GM18870 (cell line): ENCODE data around the gene ACAA2.
"Not testable (repeated sequence)": the region's sequence is repeated elsewhere in the genome, so short reads cannot be mapped to it uniquely, and the experiment has no call there.

Experiments
- ATAC-seq: cut with Tn5 transposase; IDR thresholded peaks from one replicate; pipeline ENCODE4 v1.9.1; 2021; ENCODE audit warnings: moderate library complexity; ENCODE audit not compliant: unreplicated experiment

ACAA2 gene

DNA sequence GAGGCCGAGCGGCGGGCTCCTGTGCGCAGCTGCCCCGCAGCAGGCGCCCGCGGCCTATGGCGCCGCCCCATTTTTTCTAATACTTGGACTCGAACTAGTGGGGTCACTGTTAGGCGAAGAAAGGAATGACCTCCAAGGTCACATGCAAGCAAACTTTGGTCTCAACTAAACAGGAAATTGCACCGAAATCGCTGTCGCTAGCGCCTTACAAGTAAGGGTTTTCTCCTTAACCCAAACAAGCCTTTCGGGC lies 339 bp downstream of the ACAA2 start:
- peak; percentile 21 for ATAC-seq

DNA sequence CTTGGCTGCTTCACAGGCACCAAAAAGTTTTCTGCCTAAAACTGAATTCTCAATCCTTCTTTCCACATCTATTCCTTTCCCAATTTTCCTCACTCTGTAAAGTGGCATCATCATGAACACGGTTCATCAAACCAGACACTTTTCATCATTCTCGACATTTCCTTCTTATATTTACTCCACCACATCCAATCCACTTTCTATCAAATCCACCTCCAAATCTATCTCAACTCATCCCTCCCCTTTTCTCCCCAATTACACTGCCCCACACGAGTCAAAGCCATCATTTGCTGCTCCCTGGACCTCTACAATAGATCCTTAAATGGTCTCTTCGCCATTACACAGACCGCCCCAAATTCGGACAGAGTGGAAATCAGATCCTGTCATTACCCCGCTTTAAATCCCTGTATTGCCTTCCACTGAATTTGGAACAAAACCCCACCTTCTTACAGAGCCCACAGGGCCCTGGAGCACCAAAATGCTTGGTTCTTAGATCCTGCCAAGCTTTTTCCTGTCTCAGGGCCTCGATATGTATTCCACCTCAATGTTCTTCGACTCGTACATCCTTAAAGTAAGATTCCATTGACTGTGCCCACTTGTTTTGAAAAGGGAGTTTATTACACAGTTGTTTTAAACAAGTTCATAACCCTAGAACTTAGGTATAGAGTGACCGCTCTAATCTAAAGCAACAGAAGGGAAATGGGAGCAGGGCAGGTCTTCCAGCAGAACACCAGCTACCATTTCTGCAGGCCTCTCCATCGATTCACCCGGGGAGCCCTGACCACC lies 856 bp downstream of the ACAA2 start:
- ATAC-seq, result no peak

DNA sequence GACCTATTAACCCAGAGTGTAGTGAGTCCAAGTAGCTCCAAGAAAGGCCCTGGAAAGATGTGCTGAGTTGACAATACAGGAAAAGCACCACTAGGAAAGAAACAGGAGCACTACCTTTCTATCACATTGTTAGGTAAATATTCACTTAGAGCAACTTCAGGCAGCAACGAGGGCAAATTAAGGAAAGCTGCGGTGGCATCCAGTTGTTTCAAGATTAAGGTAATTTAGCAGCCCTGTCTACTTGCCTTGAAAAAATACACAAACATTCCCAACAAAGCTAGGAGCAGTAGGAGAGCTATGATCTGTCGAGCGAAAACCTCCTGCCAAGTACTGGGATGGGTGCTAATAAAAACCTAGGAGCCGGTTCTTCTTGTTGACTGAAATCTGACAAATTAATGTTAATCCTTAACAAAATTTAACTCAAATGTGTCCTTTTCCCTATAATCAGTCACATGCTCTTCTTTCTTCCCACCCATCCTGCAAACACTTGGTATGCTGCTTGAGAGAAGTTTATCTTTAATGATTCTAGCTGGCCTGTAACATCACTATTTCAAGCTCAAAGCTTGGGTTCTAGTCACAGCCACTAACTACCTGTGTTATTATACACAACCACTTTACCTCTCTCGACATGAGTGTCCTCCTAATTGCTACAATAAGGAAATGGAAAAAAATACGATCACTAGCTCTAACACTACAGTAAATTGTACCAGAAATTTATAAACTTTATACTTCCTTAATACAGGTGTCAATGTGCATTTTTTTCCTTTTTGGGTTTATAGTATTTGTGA lies 2.0 kb downstream of the ACAA2 start:
- ATAC-seq, result no peak

DNA sequence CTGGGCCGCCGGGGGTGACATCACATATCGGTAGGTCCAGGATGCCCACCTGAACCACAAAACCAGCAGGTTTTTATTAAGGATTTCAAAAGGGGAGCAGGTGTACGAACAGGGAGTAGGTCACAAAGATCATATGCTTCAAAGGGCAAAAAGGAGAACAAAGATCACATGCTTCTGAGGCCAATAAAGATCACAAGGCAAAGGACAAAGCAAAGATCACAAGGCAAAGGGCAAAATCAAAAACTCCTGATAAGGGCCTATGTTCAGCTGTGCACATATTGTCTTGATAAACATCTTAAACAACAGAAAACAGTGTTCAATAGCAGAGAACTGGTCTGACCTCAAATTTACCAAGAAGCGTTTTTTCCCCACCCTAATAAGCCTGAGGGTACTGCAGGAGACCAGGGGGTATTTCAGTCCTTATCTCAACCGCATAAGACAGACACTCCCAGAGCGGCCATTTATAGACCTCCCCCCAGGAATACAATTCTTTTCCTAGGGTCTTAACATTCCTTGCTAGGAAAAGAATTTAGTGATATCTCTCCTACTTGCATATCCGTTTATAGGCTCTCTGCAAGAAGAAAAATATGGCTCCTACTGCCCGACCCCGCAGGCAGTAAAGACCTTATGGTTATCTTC lies 4.7 kb downstream of the ACAA2 start:
- not testable (repeated sequence) for ATAC-seq

DNA sequence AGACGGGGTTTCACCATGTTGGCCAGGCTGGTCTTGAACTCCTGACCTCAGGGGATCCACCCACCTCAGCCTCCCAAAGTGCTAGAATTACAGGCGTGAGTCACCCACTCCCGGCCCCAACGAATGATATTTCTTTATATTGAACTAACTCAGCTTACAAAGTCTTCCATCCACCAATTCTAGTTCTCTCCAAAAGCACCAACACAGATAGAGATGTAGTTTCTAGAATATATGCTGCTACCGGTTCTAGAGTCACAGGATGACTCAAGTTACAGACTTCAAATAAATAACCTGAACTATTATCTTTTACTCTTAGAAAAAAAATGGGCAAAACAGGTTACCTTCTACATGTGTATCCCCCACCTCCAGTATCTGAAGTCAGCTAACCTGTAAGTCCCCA lies 9.2 kb downstream of the ACAA2 start:
- no peak for ATAC-seq

DNA sequence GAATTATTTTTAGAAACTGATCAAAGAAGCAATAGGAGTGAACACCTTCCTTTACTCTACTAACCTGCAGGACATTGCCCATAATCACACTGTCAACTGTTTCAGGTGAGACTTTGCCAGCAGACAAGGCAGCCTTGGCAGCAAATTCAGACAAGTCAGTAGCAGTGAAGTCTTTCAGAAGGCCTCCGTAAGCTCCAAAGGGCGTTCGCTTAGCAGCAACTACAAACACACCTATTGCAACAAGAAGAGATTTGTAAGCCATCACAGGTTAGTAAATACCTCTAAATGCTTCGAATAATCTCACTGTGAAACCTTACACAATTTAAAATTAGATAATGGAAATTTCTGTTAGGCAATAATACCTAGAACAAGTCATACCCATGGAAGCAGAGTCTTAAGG lies 10.7 kb downstream of the ACAA2 start:
- ATAC-seq, result no peak

DNA sequence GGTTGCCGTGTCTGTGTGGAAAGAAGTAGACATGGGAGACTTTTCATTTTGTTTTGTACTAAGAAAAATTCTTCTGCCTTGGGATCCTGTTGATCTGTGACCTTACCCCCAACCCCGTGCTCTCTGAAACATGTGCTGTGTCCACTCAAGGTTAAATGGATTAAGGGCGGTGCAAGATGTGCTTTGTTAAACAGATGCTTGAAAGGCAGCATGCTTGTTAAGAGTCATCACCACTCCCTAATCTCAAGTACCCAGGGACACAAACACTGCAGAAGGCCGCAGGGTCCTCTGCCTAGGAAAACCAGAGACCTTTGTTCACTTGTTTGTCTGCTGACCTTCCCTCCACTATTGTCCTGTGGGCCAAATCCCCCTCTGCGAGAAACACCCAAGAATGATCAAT lies 12.8 kb downstream of the ACAA2 start:
- not testable (repeated sequence) for ATAC-seq

DNA sequence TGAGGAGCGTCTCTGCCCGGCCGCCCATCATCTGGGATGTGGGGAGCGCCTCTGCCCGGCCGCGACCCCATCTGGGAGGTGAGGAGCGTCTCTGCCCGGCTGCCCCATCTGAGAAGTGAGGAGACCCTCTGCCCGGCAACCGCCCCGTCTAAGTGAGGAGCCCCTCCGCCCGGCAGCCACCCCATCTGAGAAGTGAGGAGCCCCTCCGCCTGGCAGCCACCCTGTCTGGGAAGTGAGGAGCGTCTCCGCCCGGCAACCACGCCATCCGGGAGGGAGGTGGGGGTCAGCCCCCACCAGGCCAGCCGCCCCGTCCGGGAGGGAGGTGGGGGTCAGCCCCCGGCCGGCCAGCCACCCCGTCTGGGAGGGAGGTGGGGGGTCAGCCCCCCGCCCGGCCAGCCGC lies 13.5 kb downstream of the ACAA2 start:
- not testable (repeated sequence) for ATAC-seq

DNA sequence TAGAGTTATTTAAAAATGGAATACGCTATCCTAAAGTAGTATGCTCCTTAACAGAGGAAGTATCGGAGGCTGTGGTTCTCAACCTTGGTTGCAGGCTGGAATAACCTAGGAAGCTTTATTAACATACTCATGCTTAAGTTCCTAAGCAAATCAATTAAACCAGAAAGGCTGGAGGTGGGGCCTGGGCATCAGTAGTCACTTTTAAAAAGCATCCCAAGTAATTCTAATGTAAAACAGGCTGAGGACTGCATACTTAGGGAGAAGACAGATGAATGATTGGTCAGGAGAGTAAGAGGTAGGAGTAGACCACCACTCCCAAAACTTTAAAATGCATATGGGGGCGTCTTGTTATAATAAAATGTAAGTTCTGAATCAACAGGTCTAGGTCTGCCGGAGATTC lies 15.3 kb downstream of the ACAA2 start:
- ATAC-seq, result no peak

DNA sequence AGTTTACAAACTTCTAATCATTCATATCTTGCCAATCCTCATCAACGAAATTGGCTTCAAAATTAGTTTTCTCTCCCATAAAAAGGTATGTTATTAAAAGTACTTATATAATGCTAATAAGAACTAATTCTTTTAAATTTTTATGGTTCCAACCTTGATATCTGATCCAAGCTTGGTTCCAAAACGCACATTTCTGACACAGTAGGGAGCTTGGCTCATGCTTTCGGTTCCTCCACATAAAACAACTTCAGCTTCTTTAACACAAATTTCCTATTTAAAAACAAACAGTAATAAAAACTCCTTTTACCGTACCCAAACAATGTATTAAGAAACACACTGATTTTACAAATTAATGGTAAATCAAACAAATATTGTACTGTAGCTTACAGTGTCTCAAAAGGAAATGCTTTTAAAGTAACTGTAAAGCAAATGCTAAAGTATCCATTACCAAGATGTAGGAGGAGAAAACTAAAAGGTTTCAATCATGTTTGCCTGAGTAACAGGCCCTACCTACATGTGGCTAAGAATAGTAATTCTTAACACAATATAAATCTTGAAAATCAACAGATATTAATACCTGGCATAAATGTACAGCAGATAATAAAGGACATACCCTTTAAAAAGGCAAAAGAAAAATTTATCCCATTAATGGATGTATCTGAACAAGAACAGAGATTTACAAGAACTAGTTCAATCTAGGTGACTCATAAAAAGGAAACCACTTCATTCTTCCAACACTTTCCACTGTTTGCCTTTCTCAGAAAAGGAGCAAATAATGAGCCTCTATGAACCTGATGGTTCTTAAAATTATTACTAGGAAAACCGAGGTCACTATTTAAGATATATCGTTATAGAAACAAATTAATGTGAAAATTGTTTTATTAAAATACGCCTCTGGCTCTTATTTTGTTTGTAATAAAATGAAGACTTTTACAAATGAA lies 17.5 kb downstream of the ACAA2 start:
- no peak for ATAC-seq

DNA sequence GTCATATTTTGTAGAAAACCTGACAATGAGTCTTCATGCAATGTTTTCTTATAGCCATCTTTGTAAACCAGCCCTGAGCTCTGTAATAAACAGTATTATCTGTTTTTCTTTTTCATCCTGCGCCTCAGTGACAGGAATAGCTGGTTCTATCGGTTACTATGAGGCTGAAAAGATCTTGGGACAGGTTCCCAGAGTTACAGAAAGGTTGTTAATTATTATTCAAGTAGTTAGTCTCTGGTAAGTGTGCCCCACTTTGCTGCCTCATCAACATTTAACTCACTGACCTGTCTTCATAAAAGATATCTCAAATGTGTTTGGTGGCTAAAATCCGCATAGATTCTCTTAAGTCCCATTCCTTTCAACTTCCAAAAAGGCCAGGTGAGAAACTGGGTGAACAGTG lies 18.6 kb downstream of the ACAA2 start:
- no peak for ATAC-seq

DNA sequence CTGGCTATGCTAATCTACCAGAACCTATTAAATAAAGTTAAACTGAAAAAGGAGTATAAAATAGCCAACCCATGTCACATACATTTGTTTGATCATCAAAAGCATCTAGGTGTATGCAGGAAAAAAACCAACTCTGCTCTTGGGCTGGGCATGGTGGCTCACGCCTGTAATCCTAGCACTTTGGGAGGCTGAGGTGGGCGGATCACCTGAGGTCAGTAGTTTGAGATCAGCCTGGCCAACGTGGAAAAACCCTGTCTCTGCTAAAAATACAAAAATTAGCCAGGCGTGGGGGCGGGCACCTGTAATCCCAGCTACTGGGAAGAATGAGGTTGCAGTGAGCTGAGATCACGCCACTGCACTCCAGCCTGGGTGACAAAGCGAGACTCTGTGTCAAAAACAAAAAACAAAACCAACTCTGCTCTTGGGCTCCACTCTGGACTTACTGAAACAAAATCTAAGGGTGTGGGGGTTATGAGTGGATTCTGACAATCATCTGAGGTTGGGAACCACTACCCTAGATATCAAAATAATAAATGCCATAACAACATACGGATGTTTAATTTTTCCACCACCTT lies 23.7 kb downstream of the ACAA2 start:
- ATAC-seq, result not testable (repeated sequence)

DNA sequence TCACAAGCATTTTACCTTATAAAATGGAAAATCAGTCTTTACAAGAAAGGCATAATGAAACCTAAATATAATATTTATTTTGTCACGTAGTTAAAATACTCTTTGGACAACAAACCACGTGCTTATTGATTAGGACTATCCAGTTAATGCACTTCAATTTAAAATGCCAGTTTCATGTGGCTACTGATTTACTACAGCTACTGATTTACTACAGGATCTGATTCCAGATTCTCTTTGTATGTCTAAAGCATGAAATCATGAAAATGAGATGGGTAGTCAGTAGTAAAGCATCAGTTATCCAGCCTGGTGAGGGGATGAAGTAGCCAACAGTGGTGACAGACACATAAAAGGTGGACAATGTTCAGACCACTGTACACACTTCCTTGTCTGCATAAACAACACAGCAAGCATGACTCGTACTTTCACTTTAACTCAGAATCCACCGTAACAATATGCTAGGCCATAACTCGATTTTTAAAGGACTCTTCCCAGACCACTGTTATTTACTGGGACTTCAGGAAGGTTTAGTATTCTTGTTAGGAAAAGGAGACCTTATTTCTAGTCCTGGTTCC lies 24.9 kb downstream of the ACAA2 start:
- no peak for ATAC-seq

DNA sequence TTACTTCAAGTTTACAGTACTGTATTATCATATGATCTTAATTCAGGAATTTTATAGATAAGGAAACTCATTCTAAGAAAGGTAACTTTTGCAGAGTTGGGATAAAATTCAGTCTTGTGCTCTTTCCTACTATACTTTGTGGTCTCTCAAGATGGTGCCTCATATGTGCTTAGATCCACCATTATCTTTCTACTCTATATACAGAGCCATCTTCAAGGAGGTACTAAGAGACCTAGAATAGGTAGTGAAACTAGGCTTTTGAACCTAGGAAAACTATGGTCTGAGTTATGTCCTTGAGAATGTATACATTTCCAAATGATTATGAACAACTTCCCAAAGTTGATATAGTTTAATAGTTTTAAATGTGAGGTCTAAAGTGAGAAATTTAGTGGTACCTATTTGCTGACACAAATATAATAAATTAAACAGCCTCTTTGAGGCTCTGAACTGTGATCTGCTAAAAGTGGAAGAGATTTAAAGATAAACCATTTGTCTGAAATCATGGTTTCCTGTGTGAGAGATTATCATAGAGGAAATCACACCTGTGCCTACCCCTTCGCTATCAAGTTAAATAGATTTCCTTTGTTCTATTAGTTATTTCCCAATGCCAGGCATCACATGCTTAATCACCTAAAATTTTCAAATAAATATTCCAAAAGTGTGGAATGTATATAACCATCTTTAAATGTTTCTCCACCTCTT lies 27.2 kb downstream of the ACAA2 start:
- no peak for ATAC-seq

DNA sequence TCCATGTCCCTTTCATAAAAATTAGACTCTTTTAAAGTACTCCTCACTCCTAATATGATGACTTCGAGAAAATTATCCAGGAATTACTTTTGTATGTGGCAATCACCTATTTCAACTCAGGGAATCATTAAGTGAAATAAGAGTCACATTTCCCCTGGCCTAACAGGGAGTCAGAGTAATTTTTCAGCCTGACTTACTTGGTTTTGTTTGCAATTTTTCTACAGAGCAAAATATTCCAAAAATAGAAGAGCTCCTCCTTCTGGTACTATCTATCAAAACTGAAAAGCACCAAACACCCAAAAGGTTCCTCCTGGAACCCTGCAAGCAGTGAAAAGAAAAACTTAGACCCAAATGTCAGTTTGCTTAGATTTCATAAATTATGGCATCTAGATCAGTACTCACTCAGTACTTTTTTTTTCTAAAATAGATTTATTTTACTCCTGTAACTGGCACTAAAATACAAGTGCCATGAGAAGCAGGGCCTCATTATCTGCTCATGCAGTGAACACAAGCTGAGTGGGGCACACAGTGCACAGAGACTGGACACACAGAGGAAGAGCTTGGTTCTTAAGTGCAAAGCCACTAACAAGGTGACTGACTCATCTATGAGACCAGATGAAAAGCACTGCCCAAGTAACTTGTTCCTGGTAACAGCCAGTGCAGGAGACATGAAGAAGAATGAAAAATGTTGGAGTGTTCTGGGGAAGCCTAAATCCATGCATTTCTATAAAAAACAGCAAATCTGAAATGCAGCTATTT lies 28.7 kb downstream of the ACAA2 start:
- ATAC-seq, result no peak

DNA sequence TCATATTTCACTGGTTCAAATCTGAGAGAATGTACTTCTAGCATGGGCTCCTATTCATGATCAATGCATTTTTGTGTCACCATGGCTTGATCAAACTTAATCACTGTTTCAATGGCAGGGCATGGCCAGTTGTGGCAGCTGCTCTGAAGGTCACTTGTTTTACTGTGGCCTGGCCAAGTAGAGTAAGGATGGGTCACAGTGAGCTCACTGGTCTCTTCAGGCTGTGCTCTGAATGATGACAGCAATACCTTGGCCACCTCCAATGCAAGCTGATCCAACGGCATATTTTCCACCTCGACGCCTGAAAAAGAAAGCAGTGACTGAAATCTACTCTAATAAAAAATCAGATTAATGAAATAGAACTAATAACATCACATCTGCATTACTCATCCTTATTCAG lies 29.7 kb downstream of the ACAA2 start:
- not testable (repeated sequence) for ATAC-seq

DNA sequence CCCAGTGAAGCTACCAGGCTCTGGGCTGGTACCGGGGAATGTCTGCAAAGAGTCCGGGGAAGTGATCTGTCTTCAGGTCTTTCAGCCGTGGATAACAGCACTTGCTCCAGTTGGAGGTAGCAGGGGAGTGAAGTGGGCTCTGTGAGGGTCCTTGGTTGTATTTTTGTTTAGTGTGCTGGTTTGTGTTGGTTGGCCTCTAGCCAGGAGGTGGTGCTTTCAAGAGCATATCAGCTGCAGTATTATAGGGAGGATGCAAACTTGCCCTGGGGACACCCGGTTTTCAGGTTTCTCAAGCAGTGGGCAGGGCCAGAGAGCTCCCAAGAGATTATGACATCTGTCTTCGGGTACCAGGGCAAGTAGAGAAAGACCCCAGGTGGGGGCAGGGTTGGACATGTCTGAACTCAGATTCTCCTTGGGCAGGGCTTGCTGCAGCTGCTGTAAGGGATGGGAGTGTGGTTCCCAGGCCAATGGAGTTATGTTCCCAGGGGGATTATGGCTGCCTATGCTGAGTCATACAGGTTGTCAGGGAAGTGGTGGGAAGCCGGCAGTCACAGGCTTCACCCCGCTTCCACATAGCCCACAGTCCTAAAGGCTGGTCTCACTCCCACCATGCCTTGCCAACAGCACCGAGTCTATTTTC lies 34.4 kb downstream of the ACAA2 start:
- no peak for ATAC-seq

DNA sequence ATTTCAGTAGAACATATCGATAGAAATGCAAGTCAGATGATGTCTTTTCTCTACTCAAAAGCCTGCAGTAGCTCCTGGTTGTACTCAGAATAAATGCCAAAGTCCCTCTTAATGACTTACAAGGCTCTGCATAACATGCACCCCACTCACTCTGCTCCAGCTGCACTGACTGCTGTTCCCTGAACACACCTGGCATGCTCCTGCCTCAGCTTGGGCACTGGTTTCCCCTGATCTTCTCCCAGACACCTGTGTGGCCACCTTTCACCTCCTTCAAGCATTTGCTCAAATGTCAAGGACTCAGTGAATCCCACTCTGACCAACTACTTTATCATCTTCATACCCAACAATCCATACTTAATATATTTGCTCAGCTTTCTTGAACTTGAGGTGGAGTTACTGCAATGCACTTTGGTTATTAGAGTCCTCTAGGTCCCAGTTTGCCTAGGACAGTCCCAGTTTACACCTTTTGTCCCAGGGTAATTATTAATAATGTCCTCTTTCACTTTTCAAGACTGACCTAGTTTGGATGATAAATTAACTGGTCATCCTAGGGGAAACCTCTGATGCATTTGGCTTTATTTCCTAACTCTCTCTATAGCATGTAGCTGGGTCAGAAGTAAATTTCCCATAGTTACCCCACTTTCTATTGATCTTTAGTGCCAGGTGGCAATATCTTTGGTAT lies 44.1 kb downstream of the ACAA2 start:
- ATAC-seq, result no peak
